ENCODE data around the gene ACTL6A. TPM values are rescaled to one million over a fixed set of nuclear protein-coding genes. Genes with fewer than 3 reads are reported as not detected.

The ACTL6A gene
- total and polyA plus RNA-seq, 4 donors = 14.9 to 29.4 (median 24.2) TPM

DNA sequence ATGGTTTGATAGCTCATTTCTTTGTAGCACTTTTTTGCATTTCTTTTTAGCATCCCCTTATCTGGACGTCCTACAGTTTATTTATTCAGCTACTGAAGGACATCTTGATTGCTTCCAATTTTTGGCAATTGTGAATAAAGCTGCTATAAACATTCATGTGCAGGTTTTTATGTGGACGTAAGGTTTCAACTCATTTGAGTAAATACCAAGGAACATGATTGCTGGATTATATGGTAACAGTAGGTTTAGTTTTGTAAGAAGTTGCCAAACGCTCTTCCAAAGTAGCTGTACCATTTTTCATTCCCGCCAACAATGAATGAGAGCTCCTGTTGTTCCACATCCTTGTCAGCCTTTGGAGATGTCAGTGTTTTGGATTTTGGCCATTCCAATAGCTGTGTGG, 29.5 kb upstream of the ACTL6A start:
- 68% methylated on average over 4 of the region's 4 CpGs for WGBS
- no peak overlapping the region for H3K27ac ChIP-seq (ENCODE audit: low read depth in 1 of 2, low read length in 2 of 2)
- H3K4me3 ChIP-seq (ENCODE audit: low read depth in 1 of 3, low read length in 3 of 3) = no peak overlapping the region
- no peaks in the 10 kb centered on the region for H3K36me3 ChIP-seq (ENCODE audit: control insufficient read depth in 4 of 4, insufficient read depth in 3 of 4, low read depth in 1 of 4, low read length in 3 of 4)
- no peaks in the 10 kb centered on the region for H3K9me3 ChIP-seq (ENCODE audit: control insufficient read depth in 4 of 4, low read length in 3 of 4)
- no peaks in the 10 kb centered on the region for H3K4me1 ChIP-seq (ENCODE audit: control insufficient read depth in 4 of 4, insufficient read depth in 4 of 4, low read length in 3 of 4)
- no peak overlapping the region for H3K9ac ChIP-seq (ENCODE audit: low read depth in 1 of 2, low read length in 2 of 2)
- H3K27me3 ChIP-seq (ENCODE audit: control insufficient read depth in 4 of 4, insufficient read depth in 4 of 4, low read length in 3 of 4) = no peaks in the 10 kb centered on the region
- no peak for TF ChIP-seq YY1 (IDR thresholded peaks at IDR 0.05)
- TF ChIP-seq TAF1 (conservative IDR thresholded peaks at IDR 0.05) = no peak
- TF ChIP-seq GABPA (IDR thresholded peaks at IDR 0.05 in 1 of 2, conservative IDR thresholded peaks at IDR 0.05 in 1 of 2) = no peak
- no peak for TF ChIP-seq SP1 (IDR thresholded peaks at IDR 0.05)
- TF ChIP-seq JUND (IDR thresholded peaks at IDR 0.05) = no peak
- TF ChIP-seq, protein P1, sequence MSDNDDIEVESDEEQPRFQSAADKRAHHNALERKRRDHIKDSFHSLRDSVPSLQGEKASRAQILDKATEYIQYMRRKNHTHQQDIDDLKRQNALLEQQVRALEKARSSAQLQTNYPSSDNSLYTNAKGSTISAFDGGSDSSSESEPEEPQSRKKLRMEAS (IDR thresholded peaks at IDR 0.05) = no peak
- DNase-seq (ENCODE audit: low spot score) = no peak

DNA sequence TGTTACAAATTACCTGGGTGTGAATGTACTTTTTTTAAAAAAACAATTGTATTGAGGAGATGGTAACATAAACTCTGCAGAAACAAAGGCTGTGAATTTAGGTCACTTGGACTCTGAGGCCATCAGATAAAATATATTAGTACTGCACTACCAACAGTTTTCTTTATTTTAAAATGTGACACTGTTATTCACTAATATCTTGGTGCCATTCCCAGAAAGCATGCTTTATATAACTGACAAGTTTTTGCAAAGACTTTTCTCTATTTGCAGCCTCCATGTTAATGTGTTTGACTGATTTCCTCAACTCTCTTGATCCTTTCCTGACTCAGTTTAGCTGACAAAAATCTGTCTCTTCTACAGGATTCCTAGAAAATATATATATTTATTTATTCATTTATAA, 26.5 kb upstream of the ACTL6A start:
- H3K4me1 ChIP-seq (ENCODE audit: control insufficient read depth in 4 of 4, insufficient read depth in 4 of 4, low read length in 3 of 4) = no peaks in the 10 kb centered on the region
- no peaks in the 10 kb centered on the region for H3K36me3 ChIP-seq (ENCODE audit: control insufficient read depth in 4 of 4, insufficient read depth in 3 of 4, low read depth in 1 of 4, low read length in 3 of 4)
- H3K9ac ChIP-seq (ENCODE audit: low read depth in 1 of 2, low read length in 2 of 2) = no peak overlapping the region
- DNase-seq (ENCODE audit: low spot score) = no peak
- H3K9me3 ChIP-seq (ENCODE audit: control insufficient read depth in 4 of 4, low read length in 3 of 4) = no peaks in the 10 kb centered on the region
- H3K4me3 ChIP-seq (ENCODE audit: low read depth in 1 of 3, low read length in 3 of 3) = no peak overlapping the region
- TF ChIP-seq HNF4G (IDR thresholded peaks at IDR 0.05) (no peak), FOXA2 (IDR thresholded peaks at IDR 0.05) (no peak), YY1 (IDR thresholded peaks at IDR 0.05) (no peak), GABPA (IDR thresholded peaks at IDR 0.05 in 1 of 2, conservative IDR thresholded peaks at IDR 0.05 in 1 of 2) (no peak), SP1 (IDR thresholded peaks at IDR 0.05) (no peak), HNF4A (conservative IDR thresholded peaks at IDR 0.05) (no peak), EGR1 (IDR thresholded peaks at IDR 0.05; ENCODE audit: low read depth in 2 of 2) (no peak), FOXA1 (IDR thresholded peaks at IDR 0.05) (no peak), TAF1 (conservative IDR thresholded peaks at IDR 0.05) (no peak), NR2F2 (IDR thresholded peaks at IDR 0.05) (no peak)
- TF ChIP-seq, protein P2, sequence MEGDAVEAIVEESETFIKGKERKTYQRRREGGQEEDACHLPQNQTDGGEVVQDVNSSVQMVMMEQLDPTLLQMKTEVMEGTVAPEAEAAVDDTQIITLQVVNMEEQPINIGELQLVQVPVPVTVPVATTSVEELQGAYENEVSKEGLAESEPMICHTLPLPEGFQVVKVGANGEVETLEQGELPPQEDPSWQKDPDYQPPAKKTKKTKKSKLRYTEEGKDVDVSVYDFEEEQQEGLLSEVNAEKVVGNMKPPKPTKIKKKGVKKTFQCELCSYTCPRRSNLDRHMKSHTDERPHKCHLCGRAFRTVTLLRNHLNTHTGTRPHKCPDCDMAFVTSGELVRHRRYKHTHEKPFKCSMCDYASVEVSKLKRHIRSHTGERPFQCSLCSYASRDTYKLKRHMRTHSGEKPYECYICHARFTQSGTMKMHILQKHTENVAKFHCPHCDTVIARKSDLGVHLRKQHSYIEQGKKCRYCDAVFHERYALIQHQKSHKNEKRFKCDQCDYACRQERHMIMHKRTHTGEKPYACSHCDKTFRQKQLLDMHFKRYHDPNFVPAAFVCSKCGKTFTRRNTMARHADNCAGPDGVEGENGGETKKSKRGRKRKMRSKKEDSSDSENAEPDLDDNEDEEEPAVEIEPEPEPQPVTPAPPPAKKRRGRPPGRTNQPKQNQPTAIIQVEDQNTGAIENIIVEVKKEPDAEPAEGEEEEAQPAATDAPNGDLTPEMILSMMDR (IDR thresholded peaks at IDR 0.05; ENCODE audit: low read depth, low read length, missing input control) = no peak
- TF ChIP-seq, protein P1 (IDR thresholded peaks at IDR 0.05) = no peak
- TF ChIP-seq, protein P3, sequence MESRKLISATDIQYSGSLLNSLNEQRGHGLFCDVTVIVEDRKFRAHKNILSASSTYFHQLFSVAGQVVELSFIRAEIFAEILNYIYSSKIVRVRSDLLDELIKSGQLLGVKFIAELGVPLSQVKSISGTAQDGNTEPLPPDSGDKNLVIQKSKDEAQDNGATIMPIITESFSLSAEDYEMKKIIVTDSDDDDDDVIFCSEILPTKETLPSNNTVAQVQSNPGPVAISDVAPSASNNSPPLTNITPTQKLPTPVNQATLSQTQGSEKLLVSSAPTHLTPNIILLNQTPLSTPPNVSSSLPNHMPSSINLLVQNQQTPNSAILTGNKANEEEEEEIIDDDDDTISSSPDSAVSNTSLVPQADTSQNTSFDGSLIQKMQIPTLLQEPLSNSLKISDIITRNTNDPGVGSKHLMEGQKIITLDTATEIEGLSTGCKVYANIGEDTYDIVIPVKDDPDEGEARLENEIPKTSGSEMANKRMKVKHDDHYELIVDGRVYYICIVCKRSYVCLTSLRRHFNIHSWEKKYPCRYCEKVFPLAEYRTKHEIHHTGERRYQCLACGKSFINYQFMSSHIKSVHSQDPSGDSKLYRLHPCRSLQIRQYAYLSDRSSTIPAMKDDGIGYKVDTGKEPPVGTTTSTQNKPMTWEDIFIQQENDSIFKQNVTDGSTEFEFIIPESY (IDR thresholded peaks at IDR 0.05) = no peak
- TF ChIP-seq, protein P4, sequence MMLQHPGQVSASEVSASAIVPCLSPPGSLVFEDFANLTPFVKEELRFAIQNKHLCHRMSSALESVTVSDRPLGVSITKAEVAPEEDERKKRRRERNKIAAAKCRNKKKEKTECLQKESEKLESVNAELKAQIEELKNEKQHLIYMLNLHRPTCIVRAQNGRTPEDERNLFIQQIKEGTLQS (IDR thresholded peaks at IDR 0.05) = no peak
- TF ChIP-seq, protein P5, sequence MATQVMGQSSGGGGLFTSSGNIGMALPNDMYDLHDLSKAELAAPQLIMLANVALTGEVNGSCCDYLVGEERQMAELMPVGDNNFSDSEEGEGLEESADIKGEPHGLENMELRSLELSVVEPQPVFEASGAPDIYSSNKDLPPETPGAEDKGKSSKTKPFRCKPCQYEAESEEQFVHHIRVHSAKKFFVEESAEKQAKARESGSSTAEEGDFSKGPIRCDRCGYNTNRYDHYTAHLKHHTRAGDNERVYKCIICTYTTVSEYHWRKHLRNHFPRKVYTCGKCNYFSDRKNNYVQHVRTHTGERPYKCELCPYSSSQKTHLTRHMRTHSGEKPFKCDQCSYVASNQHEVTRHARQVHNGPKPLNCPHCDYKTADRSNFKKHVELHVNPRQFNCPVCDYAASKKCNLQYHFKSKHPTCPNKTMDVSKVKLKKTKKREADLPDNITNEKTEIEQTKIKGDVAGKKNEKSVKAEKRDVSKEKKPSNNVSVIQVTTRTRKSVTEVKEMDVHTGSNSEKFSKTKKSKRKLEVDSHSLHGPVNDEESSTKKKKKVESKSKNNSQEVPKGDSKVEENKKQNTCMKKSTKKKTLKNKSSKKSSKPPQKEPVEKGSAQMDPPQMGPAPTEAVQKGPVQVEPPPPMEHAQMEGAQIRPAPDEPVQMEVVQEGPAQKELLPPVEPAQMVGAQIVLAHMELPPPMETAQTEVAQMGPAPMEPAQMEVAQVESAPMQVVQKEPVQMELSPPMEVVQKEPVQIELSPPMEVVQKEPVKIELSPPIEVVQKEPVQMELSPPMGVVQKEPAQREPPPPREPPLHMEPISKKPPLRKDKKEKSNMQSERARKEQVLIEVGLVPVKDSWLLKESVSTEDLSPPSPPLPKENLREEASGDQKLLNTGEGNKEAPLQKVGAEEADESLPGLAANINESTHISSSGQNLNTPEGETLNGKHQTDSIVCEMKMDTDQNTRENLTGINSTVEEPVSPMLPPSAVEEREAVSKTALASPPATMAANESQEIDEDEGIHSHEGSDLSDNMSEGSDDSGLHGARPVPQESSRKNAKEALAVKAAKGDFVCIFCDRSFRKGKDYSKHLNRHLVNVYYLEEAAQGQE (IDR thresholded peaks at IDR 0.05) = no peak
- no peak overlapping the region for H3K27ac ChIP-seq (ENCODE audit: low read depth in 1 of 2, low read length in 2 of 2)
- H3K27me3 ChIP-seq (ENCODE audit: control insufficient read depth in 4 of 4, insufficient read depth in 4 of 4, low read length in 3 of 4) = no peaks in the 10 kb centered on the region

Measured in liver (tissue), 9 donors.